CD4-positive, alpha-beta T cell treated with Interleukin-17A for 1 hour (primary cell): ENCODE results near the gene ZNF536.

Experiments
- DNase-seq: peaks from one replicate; pipeline ENCODE4 v3.0.0-alpha.2; 2020

Gene ZNF536

GRCh38 chr19:30371960-30372824 is at the start of gene ZNF536:
ZNF536 (plus strand) TSS chr19:30372384; CDS start chr19:30443563, 71,179 bp downstream.
- no peak for DNase-seq

- no peak for DNase-seq
Observed at GRCh38 chr19:30322641-30323320, 49.4 kb upstream of the ZNF536 start.

GRCh38 chr19:30323904-30324303 is 48.3 kb upstream of the ZNF536 start:
- DNase-seq = no peak

- DNase-seq = no peak
Observed at GRCh38 chr19:30324982-30325381, 47.2 kb upstream of the ZNF536 start.

- DNase-seq = no peak
Observed at GRCh38 chr19:30325676-30326392, 46.4 kb upstream of the ZNF536 start.

- no peak for DNase-seq
Observed at GRCh38 chr19:30326393-30326710, 45.8 kb upstream of the ZNF536 start.

GRCh38 chr19:30327331-30327730 is 44.9 kb upstream of the ZNF536 start:
- no peak for DNase-seq

GRCh38 chr19:30328096-30328495 is 44.1 kb upstream of the ZNF536 start:
- no peak for DNase-seq

- no peak for DNase-seq
Observed at GRCh38 chr19:30330266-30330665, 41.9 kb upstream of the ZNF536 start.

- DNase-seq = no peak
Observed at GRCh38 chr19:30332445-30333234, 39.5 kb upstream of the ZNF536 start.

- no peak for DNase-seq
Observed at GRCh38 chr19:30333291-30334065, 38.7 kb upstream of the ZNF536 start.

GRCh38 chr19:30334841-30335240 is 37.3 kb upstream of the ZNF536 start:
- no peak for DNase-seq

- no peak for DNase-seq
Observed at GRCh38 chr19:30335306-30335886, 36.8 kb upstream of the ZNF536 start.

- no peak for DNase-seq
Observed at GRCh38 chr19:30336290-30336689, 35.9 kb upstream of the ZNF536 start.

- no peak for DNase-seq
Observed at GRCh38 chr19:30338041-30338456, 34.1 kb upstream of the ZNF536 start.

- no peak for DNase-seq
Observed at GRCh38 chr19:30338878-30339623, 33.1 kb upstream of the ZNF536 start.

GRCh38 chr19:30339624-30340525 is 32.3 kb upstream of the ZNF536 start:
- DNase-seq = no peak

GRCh38 chr19:30340771-30341561 is 31.2 kb upstream of the ZNF536 start:
- no peak for DNase-seq

- no peak for DNase-seq
Observed at GRCh38 chr19:30341611-30342201, 30.5 kb upstream of the ZNF536 start.
